SU-DHL-6 (cell line): ENCODE results near the gene SERINC5.
A peak's percentile ranks its signal among the peaks of the same experiment; 100 is the strongest.
"Not testable (repeated sequence)": the region's sequence is repeated elsewhere in the genome, so short reads cannot be mapped to it uniquely, and the experiment has no call there.

Experiments used
- H2AFZ ChIP-seq: fragments of 200-600 bp; sonication (generic); 2 replicates; pipeline ENCODE4 v1.6.1; 2014; ENCODE audit warnings: low read depth, mild to moderate bottlenecking, moderate library complexity, mixed read lengths, antibody characterized with exemption, low read length; ENCODE audit not compliant: severe bottlenecking
- H3F3A ChIP-seq: fragments of 200-600 bp; shearing (Covaris generic); 2 replicates; pipeline ENCODE4 v1.6.0; 2016; ENCODE audit warnings: antibody characterized with exemption, mild to moderate bottlenecking; ENCODE audit not compliant: insufficient read depth
- H3K27ac ChIP-seq: fragments of 200-600 bp; sonication (generic); 2 replicates; pipeline ENCODE4 v1.5.1; 2016; ENCODE audit warnings: low read depth, mild to moderate bottlenecking, low read length, moderate library complexity, mixed read lengths
- H3K27me3 ChIP-seq: fragments of 200-600 bp; sonication (generic), shearing (Covaris generic); 2 replicates; pipeline ENCODE4 v1.6.0; 2014; ENCODE audit warnings: mild to moderate bottlenecking, low read length
- H3K36me3 ChIP-seq: fragments of 200-600 bp; sonication (generic); 2 replicates; pipeline ENCODE4 v1.6.1; 2014; ENCODE audit warnings: mild to moderate bottlenecking, low read length, mixed read lengths
- H3K4me2 ChIP-seq: fragments of 300-600, 200-600 bp; shearing (Covaris generic), sonication (generic); 2 replicates; pipeline ENCODE4 v1.6.0; 2014; ENCODE audit warnings: low read length, low read depth, mild to moderate bottlenecking; ENCODE audit not compliant: poor library complexity, severe bottlenecking
- H3K4me3 ChIP-seq: fragments of 200-600 bp; sonication (generic); 2 replicates; pipeline ENCODE4 v1.5.1; 2014; ENCODE audit warnings: antibody characterized with exemption, low read length, mild to moderate bottlenecking, mixed read lengths; ENCODE audit not compliant: insufficient read depth, poor library complexity, severe bottlenecking
- H3K79me2 ChIP-seq: fragments of 200-600 bp; sonication (generic); 2 replicates; pipeline ENCODE4 v1.6.1; 2014; ENCODE audit warnings: mild to moderate bottlenecking, low read length, moderate library complexity; ENCODE audit not compliant: insufficient read depth
- H3K9ac ChIP-seq: fragments of 200-600 bp; sonication (generic); 2 replicates; pipeline ENCODE4 v1.7.0; 2014; ENCODE audit warnings: mild to moderate bottlenecking, low read length
- H3K9me2 ChIP-seq: fragments of 200-600 bp; sonication (generic); replicated peaks from 2 replicates; pipeline ENCODE4 v1.6.1; 2014; ENCODE audit warnings: low read length; ENCODE audit not compliant: insufficient read depth
- H3K9me3 ChIP-seq: fragments of 200-600 bp; sonication (generic); 2 replicates; pipeline ENCODE4 v1.6.1; 2014; ENCODE audit warnings: low read length, mixed read lengths; ENCODE audit not compliant: insufficient read depth
- H4K20me1 ChIP-seq: fragments of 200-600 bp; sonication (generic); 2 replicates; pipeline ENCODE4 v1.6.1; 2014; ENCODE audit warnings: low read depth, mild to moderate bottlenecking, antibody characterized with exemption, low read length, moderate library complexity, mixed read lengths
- CTCF ChIP-seq: fragments of 200-600 bp; sonication (generic); IDR thresholded peaks from one replicate; pipeline ENCODE4 v1.5.1; 2017; ENCODE audit warnings: antibody characterized with exemption, mild to moderate bottlenecking, low read length, moderate library complexity; ENCODE audit not compliant: insufficient read depth, poor library complexity, severe bottlenecking
- EZH2phosphoT487 ChIP-seq: fragments of 200-600 bp; sonication (generic), shearing (Covaris generic); conservative IDR thresholded peaks from 2 replicates; pipeline ENCODE4 v1.6.1; 2018; ENCODE audit warnings: mild to moderate bottlenecking, antibody characterized with exemption, low read length, moderate library complexity, mixed read lengths

SERINC5 gene

GRCh38 chr5:80276186-80276585, 20.3 kb upstream of the SERINC5 start:
- Histone ChIP-seq H3K36me3 (no peaks in the 10 kb centered on the region), H3K27ac (no peak overlapping the region), H3K4me3 (no peak overlapping the region), H3K4me2 (no peak overlapping the region), H3K79me2 (no peaks in the 10 kb centered on the region), H2AFZ (no peak overlapping the region), H3K9me3 (no peaks in the 10 kb centered on the region), H3F3A (peaks cover 14% of the 10 kb centered on the region), H3K9ac (no peak overlapping the region), H4K20me1 (no peaks in the 10 kb centered on the region), H3K27me3 (no peaks in the 10 kb centered on the region), H3K9me2 (no peaks in the 10 kb centered on the region)
- TF ChIP-seq EZH2phosphoT487 (no peak), CTCF (no peak)

- Histone ChIP-seq H3K9me3 (no peaks in the 10 kb centered on the region), H4K20me1 (no peaks in the 10 kb centered on the region), H3K27me3 (no peaks in the 10 kb centered on the region), H3F3A (peaks cover 22% of the 10 kb centered on the region), H3K4me3 (no peak overlapping the region), H3K4me2 (no peak overlapping the region), H3K79me2 (no peaks in the 10 kb centered on the region), H3K9ac (no peak overlapping the region), H3K9me2 (no peaks in the 10 kb centered on the region), H2AFZ (peak overlapping the region; percentile 64), H3K27ac (peak overlapping the region; percentile 61; the same call in 1 of the 2 replicates), H3K36me3 (no peaks in the 10 kb centered on the region)
- TF ChIP-seq EZH2phosphoT487: no peak
- TF ChIP-seq CTCF: peak; percentile 80
Measured at GRCh38 chr5:80275347-80275746, 19.5 kb upstream of the SERINC5 start.

GRCh38 chr5:80270543-80270942, 14.7 kb upstream of the SERINC5 start:
- H3K4me2 ChIP-seq: peak overlapping the region; percentile 47
- peak overlapping the region; percentile 87 for H3K27ac ChIP-seq
- not testable (repeated sequence) for H3K36me3 ChIP-seq

GRCh38 chr5:80269991-80270438, 14.2 kb upstream of the SERINC5 start:
- peak overlapping the region; percentile 87 for H3K27ac ChIP-seq
- no peak overlapping the region for H2AFZ ChIP-seq
- H3F3A ChIP-seq: peaks cover 36% of the 10 kb centered on the region
- TF ChIP-seq CTCF (no peak), EZH2phosphoT487 (no peak)
- no peaks in the 10 kb centered on the region for H3K79me2 ChIP-seq
- H3K27me3 ChIP-seq: no peaks in the 10 kb centered on the region
- H3K36me3 ChIP-seq: no peaks in the 10 kb centered on the region
- H3K9ac ChIP-seq: peak overlapping the region; percentile 15
- no peak overlapping the region for H3K4me3 ChIP-seq
- no peaks in the 10 kb centered on the region for H3K9me3 ChIP-seq
- H3K9me2 ChIP-seq: no peaks in the 10 kb centered on the region
- H4K20me1 ChIP-seq: no peaks in the 10 kb centered on the region
- H3K4me2 ChIP-seq: peak overlapping the region; percentile 47

More at GRCh38 chr5:80270543-80270942, 14.7 kb upstream of the SERINC5 start:
- H3K4me3 ChIP-seq, H3K79me2 ChIP-seq, H3K9me2 ChIP-seq, H3K9me3 ChIP-seq, H3K27me3 ChIP-seq, H4K20me1 ChIP-seq, H2AFZ ChIP-seq: not testable (repeated sequence)
- Histone ChIP-seq H3K9ac (peak overlapping the region; percentile 15), H3F3A (peaks cover 36% of the 10 kb centered on the region)
